Activated CD8-positive, alpha-beta T cell treated with anti-CD3 and anti-CD28 coated beads, Interleukin-2, amount 10 ng/mL, durations not matched to agents 7 days and 5 days (primary cell): Measurements from ENCODE around the gene NFRKB. TPM values are rescaled to one million over a fixed set of nuclear protein-coding genes. Genes with fewer than 3 reads are reported as not detected.
A peak's percentile ranks its signal among the peaks of the same experiment; 100 is the strongest.

Source experiments
- ATAC-seq: fragments of 150-1000 bp; cut with Tn5 transposase; one replicate; pipeline ENCODE4 v1.10.0; 2021; ENCODE audit warnings: moderate library complexity
- CTCF ChIA-PET: fragments of 350-600 bp; sonication (Branson Sonifier 250); formaldehyde crosslinking; loops from one replicate; lab custom pipeline; 2021; ENCODE audit warnings: antibody characterized with exemption; lab: Charles Lee
- POLR2A ChIA-PET: fragments of 350-600 bp; sonication (Branson Sonifier 250); formaldehyde crosslinking; loops from one replicate; lab custom pipeline; 2021; ENCODE audit warnings: antibody characterized with exemption; lab: Charles Lee
- DNase-seq: peaks from one replicate; pipeline ENCODE4 v3.0.0-alpha.2; 2020
- H3K27ac Mint-ChIP-seq: one replicate; pipeline ENCODE4 v1.8.0; 2021; ENCODE audit warnings: mild to moderate bottlenecking, mixed read lengths
- H3K27me3 Mint-ChIP-seq: one replicate; pipeline ENCODE4 v1.8.0; 2021; ENCODE audit warnings: low read depth, mixed read lengths
- H3K36me3 Mint-ChIP-seq: one replicate; pipeline ENCODE4 v1.8.0; 2021; ENCODE audit warnings: low read depth, mixed read lengths
- H3K4me1 Mint-ChIP-seq: one replicate; pipeline ENCODE4 v1.8.0; 2021; ENCODE audit warnings: low read depth, mixed read lengths
- H3K4me3 Mint-ChIP-seq: one replicate; pipeline ENCODE4 v1.8.0; 2021; ENCODE audit warnings: mild to moderate bottlenecking, mixed read lengths
- H3K9me3 Mint-ChIP-seq: one replicate; pipeline ENCODE4 v1.8.0; 2022; ENCODE audit warnings: mixed read lengths; ENCODE audit not compliant: insufficient read depth
- total RNA-seq, 2 experiments: library from RNA; stranded (reverse); gene quantifications; one replicate each; pipeline ENCODE4 v1.2.3, GENCODE V29; 2021

Gene NFRKB
- total RNA-seq, 2 experiments from 2014 or later: 32.5 to 35.5 TPM

GRCh38 chr11:129930296-129930695, 34.9 kb upstream of the NFRKB start:
- DNase-seq (no peak), ATAC-seq (no peak)
- POLR2A ChIA-PET: no interaction called here
- Mint-ChIP-seq H3K27me3 (no peaks in the 10 kb centered on the region), H3K9me3 (no peaks in the 10 kb centered on the region), H3K36me3 (peaks cover 9% of the 10 kb centered on the region), H3K4me1 (no peaks in the 10 kb centered on the region), H3K27ac (no peak overlapping the region), H3K4me3 (no peak overlapping the region)
- CTCF ChIA-PET: interaction anchor here (2.2 kb wide), 1 partner anchor 202 kb away, joined by 16 read pairs; no protein-coding TSS in a partner anchor

- Mint-ChIP-seq H3K27me3 (no peaks in the 10 kb centered on the region), H3K9me3 (no peaks in the 10 kb centered on the region), H3K36me3 (peaks cover 11% of the 10 kb centered on the region), H3K4me1 (no peaks in the 10 kb centered on the region), H3K27ac (no peak overlapping the region), H3K4me3 (no peak overlapping the region)
- ChIA-PET CTCF (interaction anchor here (2.2 kb wide), 1 partner anchor 203 kb away, joined by 16 read pairs; no protein-coding TSS in a partner anchor), POLR2A (no interaction called here)
- no peak for DNase-seq
- ATAC-seq: no peak
These were observed 34.3 kb upstream of the NFRKB start for GRCh38 chr11:129929721-129930120.

DNA sequence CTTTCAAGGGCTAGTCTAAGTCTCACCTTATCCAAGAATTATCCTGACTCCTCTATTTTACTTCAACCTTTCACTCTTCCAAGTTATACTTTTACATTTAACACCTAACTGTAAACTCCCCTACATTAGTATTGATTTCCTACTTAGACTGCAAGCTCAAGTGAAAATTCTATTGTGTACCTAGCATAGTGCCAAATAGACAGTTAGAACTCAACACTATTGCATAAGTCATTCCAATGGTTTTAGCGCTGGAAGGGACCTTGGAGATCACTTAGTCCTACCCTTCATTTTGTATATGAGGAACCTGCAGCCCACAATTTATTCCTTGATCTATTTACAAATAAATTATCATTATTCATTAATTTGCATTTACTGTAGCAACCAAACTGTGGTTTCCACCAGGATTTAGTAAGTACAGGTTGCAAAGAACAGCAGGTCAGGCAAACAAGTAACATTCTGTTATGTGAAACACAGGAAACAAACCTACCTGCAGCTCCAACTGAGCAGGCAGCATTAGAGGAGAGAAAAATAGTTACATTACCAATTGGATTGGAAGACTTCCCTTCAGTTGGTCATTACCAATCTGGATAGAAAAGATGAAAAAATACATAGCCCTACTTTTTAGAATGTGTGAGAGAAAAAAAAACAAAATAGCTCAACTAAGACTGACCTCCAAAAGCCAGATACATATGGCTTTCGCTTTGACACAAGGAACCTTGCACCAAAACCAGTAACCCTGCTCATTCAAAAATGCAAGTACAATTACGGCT, 33.7 kb upstream of the NFRKB start:
- DNase-seq (no peak), ATAC-seq (no peak)
- ChIA-PET POLR2A (no interaction called here), CTCF (interaction anchor here (2.2 kb wide), 1 partner anchor 203 kb away, joined by 16 read pairs; no protein-coding TSS in a partner anchor)
- Mint-ChIP-seq H3K4me1 (no peaks in the 10 kb centered on the region), H3K27ac (no peak overlapping the region), H3K27me3 (no peaks in the 10 kb centered on the region), H3K9me3 (no peaks in the 10 kb centered on the region), H3K36me3 (peaks cover 15% of the 10 kb centered on the region), H3K4me3 (no peak overlapping the region)

DNA sequence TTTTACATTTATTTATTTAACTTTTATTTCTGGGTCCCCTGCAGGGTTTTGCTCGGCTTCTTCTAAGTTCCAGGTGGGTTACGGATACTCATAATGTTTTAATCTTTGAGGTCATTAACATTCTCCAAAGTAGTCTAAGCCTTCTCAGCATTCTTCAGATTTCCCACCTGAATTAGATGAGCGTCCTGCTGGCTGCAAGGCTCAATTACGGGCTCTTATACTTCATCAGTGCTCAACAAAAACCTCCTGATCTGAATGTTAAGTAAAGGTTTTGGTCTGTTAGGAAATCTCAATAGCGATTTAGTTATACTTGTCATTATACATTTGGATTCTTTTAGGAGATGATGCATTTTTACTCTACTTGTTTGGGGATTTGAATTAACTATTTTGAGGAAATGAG, 27.3 kb upstream of the NFRKB start:
- H3K27me3 Mint-ChIP-seq: no peaks in the 10 kb centered on the region
- H3K27ac Mint-ChIP-seq: no peak overlapping the region
- peaks cover 19% of the 10 kb centered on the region for H3K4me1 Mint-ChIP-seq
- DNase-seq (no peak), ATAC-seq (no peak)
- no peak overlapping the region for H3K4me3 Mint-ChIP-seq
- POLR2A ChIA-PET: no interaction called here
- peaks cover 17% of the 10 kb centered on the region for H3K36me3 Mint-ChIP-seq
- CTCF ChIA-PET: interaction anchor here (0.6 to 8.5 kb wide), 20 partner anchors 9 to 290 kb away, joined by 3 to 165 read pairs (median 4); partner anchors contain the start of gene NFRKB
- H3K9me3 Mint-ChIP-seq: no peaks in the 10 kb centered on the region

GRCh38 chr11:129918361-129918760, 23.0 kb upstream of the NFRKB start:
- CTCF ChIA-PET: interaction anchor here (1.8 kb wide), 1 partner anchor 214 kb away, joined by 7 read pairs; no protein-coding TSS in a partner anchor

DNA sequence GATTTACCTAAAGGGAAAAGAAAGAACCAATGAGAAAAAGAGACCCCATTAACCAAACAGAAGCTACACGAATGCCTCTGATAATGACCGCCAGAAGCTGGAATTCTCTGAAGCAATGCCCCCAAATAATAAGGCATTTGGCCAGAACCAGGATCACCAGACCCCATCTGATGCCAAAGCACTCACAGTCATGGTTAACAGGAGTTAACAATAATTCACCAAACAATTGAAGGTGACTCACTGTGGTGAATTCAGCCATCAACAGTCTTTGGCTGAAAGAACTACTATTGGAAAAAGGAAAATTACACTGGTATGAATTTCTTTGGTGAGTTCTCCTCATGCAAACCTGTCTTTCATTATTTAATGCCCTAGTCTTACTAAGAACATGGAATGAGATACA, 21.9 kb upstream of the NFRKB start:
- POLR2A ChIA-PET: no interaction called here
- H3K36me3 Mint-ChIP-seq: peaks cover 9% of the 10 kb centered on the region
- DNase-seq (no peak), ATAC-seq (no peak)
- CTCF ChIA-PET: interaction anchor here (1.2 to 1.8 kb wide), 2 partner anchors 15 to 215 kb away, joined by 4 to 7 read pairs; no protein-coding TSS in a partner anchor
- H3K27me3 Mint-ChIP-seq: no peaks in the 10 kb centered on the region
- H3K4me3 Mint-ChIP-seq: no peak overlapping the region
- no peak overlapping the region for H3K27ac Mint-ChIP-seq
- H3K9me3 Mint-ChIP-seq: no peaks in the 10 kb centered on the region
- peaks cover 7% of the 10 kb centered on the region for H3K4me1 Mint-ChIP-seq

More at GRCh38 chr11:129918361-129918760, 23.0 kb upstream of the NFRKB start:
- H3K27ac Mint-ChIP-seq: no peak overlapping the region
- no peaks in the 10 kb centered on the region for H3K27me3 Mint-ChIP-seq
- H3K4me3 Mint-ChIP-seq: no peak overlapping the region
- DNase-seq (no peak), ATAC-seq (no peak)
- peaks cover 12% of the 10 kb centered on the region for H3K36me3 Mint-ChIP-seq
- POLR2A ChIA-PET: no interaction called here
- H3K9me3 Mint-ChIP-seq: no peaks in the 10 kb centered on the region
- H3K4me1 Mint-ChIP-seq: peaks cover 15% of the 10 kb centered on the region

GRCh38 chr11:129911298-129911697, 15.9 kb upstream of the NFRKB start:
- POLR2A ChIA-PET: no interaction called here
- no peaks in the 10 kb centered on the region for H3K27me3 Mint-ChIP-seq
- H3K4me3 Mint-ChIP-seq: no peak overlapping the region
- ATAC-seq: no peak
- CTCF ChIA-PET: interaction anchor here (1.6 kb wide), 1 partner anchor 221 kb away, joined by 3 read pairs; no protein-coding TSS in a partner anchor
- DNase-seq: no peak
- peaks cover 6% of the 10 kb centered on the region for H3K4me1 Mint-ChIP-seq
- H3K36me3 Mint-ChIP-seq: peaks cover 9% of the 10 kb centered on the region
- no peaks in the 10 kb centered on the region for H3K9me3 Mint-ChIP-seq
- no peak overlapping the region for H3K27ac Mint-ChIP-seq

DNA sequence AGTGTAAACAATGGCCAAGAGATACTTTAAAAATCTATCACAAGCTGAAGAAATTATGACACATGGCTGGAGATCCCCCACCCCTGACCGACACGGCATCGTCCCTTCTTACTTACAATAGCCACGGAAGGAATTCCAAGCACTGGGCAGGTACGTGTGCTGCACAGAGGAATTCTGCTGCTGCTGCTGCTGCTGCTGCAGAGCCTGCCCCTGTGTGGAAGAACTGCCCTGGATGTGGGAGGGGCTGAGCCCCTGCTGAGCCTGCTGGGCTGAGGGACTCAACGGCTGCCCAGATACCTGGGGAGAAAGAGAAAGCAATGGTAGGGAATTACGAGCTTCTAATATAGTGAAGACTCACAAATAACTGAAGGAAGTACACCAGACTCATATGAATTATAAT, 15.0 kb upstream of the NFRKB start:
- peaks cover 9% of the 10 kb centered on the region for H3K36me3 Mint-ChIP-seq
- ATAC-seq: no peak
- CTCF ChIA-PET: interaction anchor here (1.0 to 2.4 kb wide), 4 partner anchors 12 to 222 kb away, joined by 3 to 11 read pairs (median 5); no protein-coding TSS in a partner anchor

DNA sequence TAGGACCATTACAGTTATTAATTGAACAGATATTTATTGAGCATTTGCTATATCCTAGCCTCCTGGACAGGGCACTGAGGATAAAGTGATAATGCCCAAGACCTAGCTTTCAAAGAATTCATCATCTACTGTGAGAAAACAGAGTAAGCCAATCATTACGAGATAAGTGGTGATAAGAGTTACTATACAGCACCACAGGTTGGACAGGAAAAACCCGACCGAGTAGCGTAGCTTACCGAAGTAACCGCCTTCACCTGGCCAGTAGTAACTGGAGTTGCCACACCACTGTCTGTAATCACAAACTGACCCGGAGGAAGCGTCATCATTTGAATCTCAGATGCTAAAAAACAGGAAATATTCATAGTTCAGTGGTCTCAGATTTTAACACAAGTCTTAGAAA, 10.0 kb upstream of the NFRKB start:
- no peak for ATAC-seq
- POLR2A ChIA-PET: interaction anchor here (0.6 kb wide), 1 partner anchor 289 kb away, joined by 3 read pairs; no protein-coding TSS in a partner anchor
- CTCF ChIA-PET: interaction anchor here (0.7 to 1.0 kb wide), 2 partner anchors 120 to 241 kb away, joined by 3 read pairs; no protein-coding TSS in a partner anchor

More for the DNA sequence above, 15.0 kb upstream of the NFRKB start:
- Mint-ChIP-seq H3K27me3 (no peaks in the 10 kb centered on the region), H3K4me1 (peaks cover 6% of the 10 kb centered on the region), H3K27ac (no peak overlapping the region), H3K9me3 (no peaks in the 10 kb centered on the region), H3K4me3 (no peak overlapping the region)
- no peak for DNase-seq
- POLR2A ChIA-PET: no interaction called here

DNA sequence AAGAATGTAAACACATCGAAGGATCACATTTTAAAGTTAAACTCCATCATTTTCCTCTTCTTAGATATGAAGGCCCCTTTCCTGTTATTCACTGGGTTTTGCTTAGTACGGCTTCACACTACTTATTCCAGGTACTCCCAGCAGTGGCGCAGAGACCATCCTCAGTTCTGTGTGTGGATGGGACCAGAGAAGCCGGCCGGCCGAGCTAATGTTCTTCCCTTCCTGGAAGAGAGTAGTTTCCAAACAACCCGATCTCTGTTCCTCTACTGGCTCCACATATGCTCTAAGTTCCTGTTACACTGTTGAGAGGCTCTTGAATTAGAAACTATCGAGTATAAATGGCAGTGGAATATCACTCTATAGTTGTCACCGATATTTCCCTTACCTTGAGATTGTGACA, 684 bp upstream of the NFRKB start:
- H3K4me3 Mint-ChIP-seq: peak overlapping the region; percentile 90
- H3K27ac Mint-ChIP-seq: peak overlapping the region; percentile 61
- ChIA-PET POLR2A (interaction anchor here (0.7 kb wide), 1 partner anchor 82 kb away, joined by 3 read pairs; no protein-coding TSS in a partner anchor), CTCF (interaction anchor here (1.6 to 2.3 kb wide), 2 partner anchors 14 to 236 kb away, joined by 8 to 13 read pairs; no protein-coding TSS in a partner anchor)
- no peaks in the 10 kb centered on the region for H3K9me3 Mint-ChIP-seq
- H3K36me3 Mint-ChIP-seq: peaks cover 28% of the 10 kb centered on the region
- H3K27me3 Mint-ChIP-seq: peaks cover 7% of the 10 kb centered on the region
- H3K4me1 Mint-ChIP-seq: peaks cover 28% of the 10 kb centered on the region
- ATAC-seq (no peak), DNase-seq (no peak)

More for the DNA sequence above, 10.0 kb upstream of the NFRKB start:
- no peaks in the 10 kb centered on the region for H3K4me1 Mint-ChIP-seq
- H3K27me3 Mint-ChIP-seq: no peaks in the 10 kb centered on the region
- peaks cover 22% of the 10 kb centered on the region for H3K36me3 Mint-ChIP-seq
- no peaks in the 10 kb centered on the region for H3K9me3 Mint-ChIP-seq
- no peak overlapping the region for H3K27ac Mint-ChIP-seq
- no peak for DNase-seq
- no peak overlapping the region for H3K4me3 Mint-ChIP-seq

- no peaks in the 10 kb centered on the region for H3K9me3 Mint-ChIP-seq
- H3K27me3 Mint-ChIP-seq: peaks cover 7% of the 10 kb centered on the region
- POLR2A ChIA-PET: interaction anchor here (1.1 kb wide), 1 partner anchor 109 kb away, joined by 5 read pairs; the partner anchor contains the start of gene PRDM10
- CTCF ChIA-PET: interaction anchor here (1.2 to 2.3 kb wide), 3 partner anchors 13 to 237 kb away, joined by 3 to 13 read pairs (median 8); no protein-coding TSS in a partner anchor
- peak overlapping the region; percentile 83 for H3K27ac Mint-ChIP-seq
- H3K4me3 Mint-ChIP-seq: peak overlapping the region; percentile 90
- ATAC-seq: peak; percentile 12
- DNase-seq: peak; percentile 30
- peaks cover 34% of the 10 kb centered on the region for H3K36me3 Mint-ChIP-seq
- peaks cover 33% of the 10 kb centered on the region for H3K4me1 Mint-ChIP-seq
These were observed 876 bp downstream of the NFRKB start for GRCh38 chr11:129894278-129895125.
